Smooth muscle cell (in vitro differentiated cells): ENCODE measurements around the gene NTN1. TPM values are rescaled to one million over a fixed set of nuclear protein-coding genes. Genes with fewer than 3 reads are reported as not detected.

ENCODE experiments used
- DNase-seq: peaks from one replicate; lab custom pipeline; 2025; ENCODE audit not compliant: unreplicated experiment; lab: John Stamatoyannopoulos, UW
- H2AFZ ChIP-seq: fragments of 200-600 bp; sonication (generic); 2 replicates; pipeline ENCODE4 v1.6.0; 2016; ENCODE audit warnings: antibody characterized with exemption, low read depth, mild to moderate bottlenecking
- H3F3A ChIP-seq: fragments of 200-600 bp; sonication (generic); 2 replicates; pipeline ENCODE4 v1.6.0; 2017; ENCODE audit warnings: antibody characterized with exemption, low read depth
- H3K27ac ChIP-seq: fragments of 200-600 bp; sonication (generic); 2 replicates; pipeline ENCODE4 v1.5.1; 2016; ENCODE audit warnings: low read depth, mild to moderate bottlenecking
- H3K27me3 ChIP-seq: fragments of 200-600 bp; sonication (generic); 2 replicates; pipeline ENCODE4 v1.6.1; 2016; ENCODE audit warnings: low read depth, mild to moderate bottlenecking
- H3K36me3 ChIP-seq: fragments of 200-600 bp; sonication (generic); 2 replicates; pipeline ENCODE4 v1.5.1; 2016; ENCODE audit warnings: low read depth
- H3K4me1 ChIP-seq: fragments of 200-600 bp; sonication (generic); 2 replicates; pipeline ENCODE4 v1.5.1; 2016; ENCODE audit warnings: low read depth
- H3K4me2 ChIP-seq: fragments of 200-600 bp; sonication (generic); 2 replicates; pipeline ENCODE4 v1.6.0; 2016; ENCODE audit warnings: mild to moderate bottlenecking
- H3K4me3 ChIP-seq: fragments of 200-600 bp; sonication (generic); 2 replicates; pipeline ENCODE4 v1.5.1; 2016; ENCODE audit warnings: mild to moderate bottlenecking
- H3K79me2 ChIP-seq: fragments of 200-600 bp; sonication (generic); 2 replicates; pipeline ENCODE4 v1.6.0; 2016; ENCODE audit warnings: low read depth, mild to moderate bottlenecking
- H3K9ac ChIP-seq: fragments of 200-600 bp; sonication (generic); 2 replicates; pipeline ENCODE4 v1.6.0; 2016; ENCODE audit warnings: low read depth
- H3K9me3 ChIP-seq: fragments of 200-600 bp; sonication (generic); replicated peaks from 2 replicates; pipeline ENCODE4 v1.5.1; 2016; ENCODE audit warnings: low read depth
- H4K20me1 ChIP-seq: fragments of 200-600 bp; sonication (generic); 2 replicates; pipeline ENCODE4 v1.6.0; 2016; ENCODE audit warnings: low read depth
- WGBS: methylation state at CpG from one replicate; pipeline ENCODE4 v1.1.7; 2016; ENCODE audit warnings: low lambda C conversion rate; 5-methylcytosine and 5-hydroxymethylcytosine counted together
- polyA plus RNA-seq: library from polyadenylated mRNA; unstranded; fragments of >200 nt; fragmentation: Nextera tagmentation; extraction: Ambion mirVana; gene quantifications from 2 replicates; pipeline ENCODE4 v1.2.1, GENCODE V29; 2016
- total RNA-seq: library from RNA; depleted of rRNA; stranded (reverse); fragments of >200 nt; gene quantifications from 2 replicates; pipeline ENCODE4 v1.2.3, GENCODE V29; 2014
- TF ChIP-seq, protein P1 (sequence below): fragments of 200-600 bp; sonication (generic); IDR thresholded peaks from 2 replicates; pipeline ENCODE4 v1.5.1; 2017; ENCODE audit warnings: borderline replicate concordance, mild to moderate bottlenecking, antibody characterized with exemption; ENCODE audit not compliant: insufficient read depth, poor library complexity, severe bottlenecking

NTN1 gene
- total and polyA plus RNA-seq, 2 experiments from 2014 or later = 0.07 to 0.72 TPM

DNA sequence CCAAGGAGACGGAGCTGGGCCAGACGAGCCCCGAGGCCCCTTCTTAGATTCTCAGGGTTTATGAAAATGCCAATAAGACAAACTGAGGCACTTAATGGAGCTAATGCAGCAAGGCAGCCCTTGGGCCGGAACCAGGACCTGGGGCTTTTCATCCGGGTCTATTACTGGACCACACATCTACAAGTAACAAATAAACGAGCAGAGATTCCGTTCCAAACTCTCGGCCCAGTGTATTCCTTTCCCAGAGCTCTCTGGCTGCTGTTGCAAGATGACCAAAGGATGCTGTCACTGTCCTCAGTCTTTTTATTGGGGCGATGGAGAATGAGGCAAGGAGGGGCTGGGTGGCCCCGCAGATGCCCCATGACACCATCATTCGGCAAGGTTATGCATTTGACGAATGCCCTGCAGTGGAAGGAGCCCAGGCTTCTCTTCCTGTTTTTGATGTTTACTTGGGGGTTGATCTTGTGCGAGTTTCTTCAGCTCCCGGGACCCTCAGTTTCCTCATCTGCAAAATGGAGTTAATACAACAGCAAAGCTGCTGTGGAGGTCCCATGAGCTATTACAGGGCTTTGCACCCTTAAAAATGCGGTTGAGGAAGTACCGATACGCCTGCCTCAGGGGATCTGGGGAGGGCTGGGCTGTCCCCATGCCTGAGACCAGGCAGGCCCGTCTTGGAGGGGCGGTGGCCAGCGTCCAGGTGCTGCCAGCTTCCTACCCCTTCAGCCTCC is 1.1 kb upstream of the NTN1 start:
- no peaks in the 10 kb centered on the region for H3K79me2 ChIP-seq
- H3K27ac ChIP-seq = no peak overlapping the region
- H3K4me1 ChIP-seq = peaks cover 4% of the 10 kb centered on the region
- H3K27me3 ChIP-seq = peaks cover 95% of the 10 kb centered on the region
- no peak overlapping the region for H2AFZ ChIP-seq
- no peaks in the 10 kb centered on the region for H3K9me3 ChIP-seq
- H3K9ac ChIP-seq = no peak overlapping the region
- TF ChIP-seq, protein P1, sequence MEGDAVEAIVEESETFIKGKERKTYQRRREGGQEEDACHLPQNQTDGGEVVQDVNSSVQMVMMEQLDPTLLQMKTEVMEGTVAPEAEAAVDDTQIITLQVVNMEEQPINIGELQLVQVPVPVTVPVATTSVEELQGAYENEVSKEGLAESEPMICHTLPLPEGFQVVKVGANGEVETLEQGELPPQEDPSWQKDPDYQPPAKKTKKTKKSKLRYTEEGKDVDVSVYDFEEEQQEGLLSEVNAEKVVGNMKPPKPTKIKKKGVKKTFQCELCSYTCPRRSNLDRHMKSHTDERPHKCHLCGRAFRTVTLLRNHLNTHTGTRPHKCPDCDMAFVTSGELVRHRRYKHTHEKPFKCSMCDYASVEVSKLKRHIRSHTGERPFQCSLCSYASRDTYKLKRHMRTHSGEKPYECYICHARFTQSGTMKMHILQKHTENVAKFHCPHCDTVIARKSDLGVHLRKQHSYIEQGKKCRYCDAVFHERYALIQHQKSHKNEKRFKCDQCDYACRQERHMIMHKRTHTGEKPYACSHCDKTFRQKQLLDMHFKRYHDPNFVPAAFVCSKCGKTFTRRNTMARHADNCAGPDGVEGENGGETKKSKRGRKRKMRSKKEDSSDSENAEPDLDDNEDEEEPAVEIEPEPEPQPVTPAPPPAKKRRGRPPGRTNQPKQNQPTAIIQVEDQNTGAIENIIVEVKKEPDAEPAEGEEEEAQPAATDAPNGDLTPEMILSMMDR = no peak
- no peaks in the 10 kb centered on the region for H3K36me3 ChIP-seq
- no peak for DNase-seq
- peak overlapping the region; percentile 74 for H3K4me3 ChIP-seq
- WGBS = 60% methylated on average over 19 of the region's 20 CpGs
- H4K20me1 ChIP-seq = peaks cover 5% of the 10 kb centered on the region
- H3F3A ChIP-seq = no peaks in the 10 kb centered on the region
- H3K4me2 ChIP-seq = peak overlapping the region; percentile 93

DNA sequence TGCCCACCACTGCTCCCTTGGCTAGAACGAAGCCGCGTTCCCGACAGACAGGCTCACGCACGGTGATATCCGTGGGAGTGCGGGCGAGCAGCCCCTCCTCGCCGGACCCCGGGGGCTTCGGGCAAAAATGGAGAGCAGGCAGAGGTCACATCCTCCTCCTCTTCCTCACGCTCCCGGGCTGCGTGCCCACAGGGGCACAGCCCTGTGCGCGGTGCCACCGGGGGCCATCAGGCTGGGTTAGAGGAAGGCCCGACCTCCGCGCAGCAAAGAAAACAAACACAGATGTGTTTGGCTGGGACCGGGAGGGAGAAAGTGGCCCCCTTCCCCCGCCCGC is 519 bp upstream of the NTN1 start:
- Histone ChIP-seq H3K4me2 (peak overlapping the region; percentile 93), H3F3A (no peaks in the 10 kb centered on the region), H3K9ac (no peak overlapping the region), H3K79me2 (no peaks in the 10 kb centered on the region), H3K27ac (no peak overlapping the region), H3K36me3 (no peaks in the 10 kb centered on the region), H4K20me1 (peaks cover 5% of the 10 kb centered on the region), H3K4me3 (peak overlapping the region; percentile 74), H3K9me3 (no peaks in the 10 kb centered on the region), H3K4me1 (peaks cover 4% of the 10 kb centered on the region), H3K27me3 (peaks cover 95% of the 10 kb centered on the region), H2AFZ (peak overlapping the region; percentile 66)
- no peak for DNase-seq
- 3% methylated on average over 22 of the region's 25 CpGs for WGBS
- TF ChIP-seq, protein P1 = no peak

DNA sequence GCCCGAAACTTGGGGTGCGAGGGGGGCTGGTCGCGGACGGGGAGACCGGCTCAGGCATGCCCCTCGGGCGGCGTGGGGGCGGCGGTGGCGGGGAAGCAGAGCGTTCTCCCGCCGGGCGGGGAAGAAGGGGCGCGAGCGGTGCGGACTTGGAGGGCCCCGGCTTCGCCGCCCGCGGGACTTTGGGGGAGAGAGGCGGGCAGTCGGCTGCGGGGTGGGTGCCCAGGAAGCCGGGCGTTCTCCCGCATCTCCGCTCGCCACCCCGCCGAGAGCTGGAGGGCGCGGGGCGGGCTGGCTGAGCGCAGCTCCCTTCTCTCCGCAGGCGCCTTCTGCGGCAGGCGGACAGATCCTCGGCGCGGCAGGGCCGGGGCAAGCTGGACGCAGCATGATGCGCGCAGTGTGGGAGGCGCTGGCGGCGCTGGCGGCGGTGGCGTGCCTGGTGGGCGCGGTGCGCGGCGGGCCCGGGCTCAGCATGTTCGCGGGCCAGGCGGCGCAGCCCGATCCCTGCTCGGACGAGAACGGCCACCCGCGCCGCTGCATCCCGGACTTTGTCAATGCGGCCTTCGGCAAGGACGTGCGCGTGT is 772 bp downstream of the NTN1 start:
- H2AFZ ChIP-seq = no peak overlapping the region
- DNase-seq = no peak
- peaks cover 4% of the 10 kb centered on the region for H3K4me1 ChIP-seq
- H3K36me3 ChIP-seq = no peaks in the 10 kb centered on the region
- H4K20me1 ChIP-seq = peaks cover 5% of the 10 kb centered on the region
- H3F3A ChIP-seq = no peaks in the 10 kb centered on the region
- peak overlapping the region; percentile 93 for H3K4me2 ChIP-seq
- TF ChIP-seq, protein P1 = no peak
- no peaks in the 10 kb centered on the region for H3K9me3 ChIP-seq
- H3K9ac ChIP-seq = no peak overlapping the region
- no peaks in the 10 kb centered on the region for H3K79me2 ChIP-seq
- peak overlapping the region; percentile 74 for H3K4me3 ChIP-seq
- H3K27me3 ChIP-seq = peaks cover 96% of the 10 kb centered on the region
- WGBS = 2% methylated on average over 50 of the region's 79 CpGs
- no peak overlapping the region for H3K27ac ChIP-seq
